ENCODE data around the gene GMPR. TPM values are rescaled to one million over a fixed set of nuclear protein-coding genes. Genes with fewer than 3 reads are reported as not detected.
A peak's percentile ranks its signal among the peaks of the same experiment; 100 is the strongest.

GMPR gene
- total and polyA plus RNA-seq, 7 donors: 2.8 to 26.5 (median 15.0) TPM

DNA sequence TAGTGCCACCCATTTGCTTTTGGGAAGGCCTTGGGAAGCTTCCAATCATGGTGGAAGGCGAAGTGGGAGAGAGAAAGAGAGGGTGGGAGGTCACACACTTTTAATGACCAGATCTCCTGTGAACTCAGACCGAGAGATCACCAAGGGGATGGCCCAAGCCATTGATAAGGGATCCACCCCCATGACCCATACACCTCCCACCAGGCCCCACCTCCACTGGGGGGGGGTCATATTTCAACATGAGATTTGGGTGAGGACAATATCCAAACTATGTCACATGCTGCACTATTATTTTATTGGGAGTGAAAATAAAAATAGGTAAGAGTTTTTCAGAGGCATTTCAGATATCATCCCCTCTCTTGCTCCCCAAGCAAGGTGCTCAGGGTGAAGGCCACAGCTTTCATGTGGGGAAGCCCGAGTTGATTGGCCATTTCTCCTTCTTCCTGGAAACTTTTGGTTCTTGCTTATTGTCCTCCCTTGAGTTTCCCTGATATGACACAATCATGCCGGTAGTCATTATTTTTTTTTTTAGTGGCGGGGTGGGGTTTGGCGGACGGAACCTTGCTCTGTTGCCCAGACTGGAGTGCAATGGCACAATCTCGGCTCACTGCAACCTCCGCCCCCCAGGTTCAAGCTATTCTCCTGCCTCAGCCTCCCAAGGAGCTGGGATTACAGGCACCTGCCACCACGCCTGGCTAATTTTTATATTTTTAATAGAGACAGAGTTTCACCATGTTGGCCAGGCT is 15.2 kb downstream of the GMPR start:
- Histone ChIP-seq H3K4me3 (no peak overlapping the region), H3K27me3 (no peaks in the 10 kb centered on the region), H3K4me1 (peaks cover 0 to 9% (median 4%) of the 10 kb centered on the region in 4 donors), H3K9me3 (no peaks in the 10 kb centered on the region), H3K36me3 (peaks cover 0 to 50% (median 5%) of the 10 kb centered on the region in 4 donors), H3K27ac (no peak overlapping the region)
- DNase-seq: no peak
- 82 to 91% methylated on average over 10 of the region's 10 CpGs for WGBS, 2 donors
- intact Hi-C loops (cut with DNase I): no loop called here
- TF ChIP-seq POLR2A (IDR thresholded peaks at IDR 0.05) (no peak), POLR2AphosphoS5 (IDR thresholded peaks at IDR 0.05) (no peak), EP300 (IDR thresholded peaks at IDR 0.05) (no peak)
- TF ChIP-seq, protein P1, sequence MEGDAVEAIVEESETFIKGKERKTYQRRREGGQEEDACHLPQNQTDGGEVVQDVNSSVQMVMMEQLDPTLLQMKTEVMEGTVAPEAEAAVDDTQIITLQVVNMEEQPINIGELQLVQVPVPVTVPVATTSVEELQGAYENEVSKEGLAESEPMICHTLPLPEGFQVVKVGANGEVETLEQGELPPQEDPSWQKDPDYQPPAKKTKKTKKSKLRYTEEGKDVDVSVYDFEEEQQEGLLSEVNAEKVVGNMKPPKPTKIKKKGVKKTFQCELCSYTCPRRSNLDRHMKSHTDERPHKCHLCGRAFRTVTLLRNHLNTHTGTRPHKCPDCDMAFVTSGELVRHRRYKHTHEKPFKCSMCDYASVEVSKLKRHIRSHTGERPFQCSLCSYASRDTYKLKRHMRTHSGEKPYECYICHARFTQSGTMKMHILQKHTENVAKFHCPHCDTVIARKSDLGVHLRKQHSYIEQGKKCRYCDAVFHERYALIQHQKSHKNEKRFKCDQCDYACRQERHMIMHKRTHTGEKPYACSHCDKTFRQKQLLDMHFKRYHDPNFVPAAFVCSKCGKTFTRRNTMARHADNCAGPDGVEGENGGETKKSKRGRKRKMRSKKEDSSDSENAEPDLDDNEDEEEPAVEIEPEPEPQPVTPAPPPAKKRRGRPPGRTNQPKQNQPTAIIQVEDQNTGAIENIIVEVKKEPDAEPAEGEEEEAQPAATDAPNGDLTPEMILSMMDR (IDR thresholded peaks at IDR 0.05): no peak

DNA sequence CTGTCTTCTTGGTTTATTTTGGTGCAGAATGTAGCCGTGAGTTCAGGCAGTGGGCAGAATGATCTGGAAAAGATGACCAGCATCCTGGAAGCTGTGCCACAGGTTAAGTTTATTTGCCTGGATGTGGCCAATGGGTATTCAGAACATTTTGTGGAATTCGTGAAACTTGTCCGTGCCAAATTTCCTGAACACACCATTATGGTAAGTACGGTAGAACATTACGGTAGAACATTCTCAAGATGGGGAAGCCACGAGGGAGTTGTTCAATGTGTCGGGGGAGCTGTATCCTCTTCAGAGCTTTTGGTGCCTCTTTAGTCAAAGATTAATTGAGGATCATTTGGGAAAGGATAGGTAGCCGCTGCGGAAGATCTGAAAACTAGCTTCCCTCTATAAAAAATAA is 16.1 kb downstream of the GMPR start:
- TF ChIP-seq POLR2A (IDR thresholded peaks at IDR 0.05): no peak
- no peak for TF ChIP-seq EP300 (IDR thresholded peaks at IDR 0.05)
- TF ChIP-seq, protein P1 (IDR thresholded peaks at IDR 0.05): no peak
- TF ChIP-seq POLR2AphosphoS5 (IDR thresholded peaks at IDR 0.05): no peak
- Histone ChIP-seq H3K27ac (no peak overlapping the region), H3K36me3 (peaks cover 0 to 48% (median 5%) of the 10 kb centered on the region in 4 donors), H3K27me3 (no peaks in the 10 kb centered on the region), H3K9me3 (no peaks in the 10 kb centered on the region), H3K4me1 (peaks cover 0 to 12% (median 5%) of the 10 kb centered on the region in 4 donors), H3K4me3 (no peak overlapping the region)
- DNase-seq: no peak
- 95 to 96% methylated on average over 9 of the region's 9 CpGs for WGBS, 2 donors
- intact Hi-C loops (cut with DNase I): no loop called here

DNA sequence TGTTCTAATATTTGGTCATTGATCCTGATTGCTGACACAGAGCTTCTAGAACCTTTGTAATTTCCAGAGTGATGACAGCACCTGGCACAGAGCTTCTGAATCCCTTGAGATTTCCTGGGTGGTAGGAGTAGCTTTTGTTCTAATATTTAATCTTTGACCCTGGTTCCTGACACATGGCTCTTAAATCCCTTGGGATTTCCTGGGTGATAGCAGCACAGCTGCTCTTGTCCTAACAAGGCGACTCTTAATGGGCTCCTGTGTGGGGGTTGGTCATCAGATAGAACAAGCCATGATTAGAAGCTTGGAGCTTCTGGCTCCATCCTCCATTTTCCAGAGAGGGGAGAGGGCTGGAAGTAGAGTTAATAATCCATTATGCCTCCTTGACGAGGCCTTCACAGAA is 18.4 kb downstream of the GMPR start:
- DNase-seq: no peak
- Histone ChIP-seq H3K4me1 (peaks cover 0 to 12% (median 5%) of the 10 kb centered on the region in 4 donors), H3K9me3 (no peaks in the 10 kb centered on the region), H3K36me3 (peaks cover 0 to 26% (median 2%) of the 10 kb centered on the region in 4 donors), H3K27ac (no peak overlapping the region), H3K27me3 (no peaks in the 10 kb centered on the region), H3K4me3 (no peak overlapping the region)
- intact Hi-C loops (cut with DNase I): no loop called here
- WGBS, 2 donors: 89 to 90% methylated on average over 2 of the region's 2 CpGs
- TF ChIP-seq EP300 (IDR thresholded peaks at IDR 0.05): no peak
- TF ChIP-seq POLR2A (IDR thresholded peaks at IDR 0.05): no peak
- TF ChIP-seq, protein P1 (IDR thresholded peaks at IDR 0.05): no peak
- TF ChIP-seq POLR2AphosphoS5 (IDR thresholded peaks at IDR 0.05): no peak

DNA sequence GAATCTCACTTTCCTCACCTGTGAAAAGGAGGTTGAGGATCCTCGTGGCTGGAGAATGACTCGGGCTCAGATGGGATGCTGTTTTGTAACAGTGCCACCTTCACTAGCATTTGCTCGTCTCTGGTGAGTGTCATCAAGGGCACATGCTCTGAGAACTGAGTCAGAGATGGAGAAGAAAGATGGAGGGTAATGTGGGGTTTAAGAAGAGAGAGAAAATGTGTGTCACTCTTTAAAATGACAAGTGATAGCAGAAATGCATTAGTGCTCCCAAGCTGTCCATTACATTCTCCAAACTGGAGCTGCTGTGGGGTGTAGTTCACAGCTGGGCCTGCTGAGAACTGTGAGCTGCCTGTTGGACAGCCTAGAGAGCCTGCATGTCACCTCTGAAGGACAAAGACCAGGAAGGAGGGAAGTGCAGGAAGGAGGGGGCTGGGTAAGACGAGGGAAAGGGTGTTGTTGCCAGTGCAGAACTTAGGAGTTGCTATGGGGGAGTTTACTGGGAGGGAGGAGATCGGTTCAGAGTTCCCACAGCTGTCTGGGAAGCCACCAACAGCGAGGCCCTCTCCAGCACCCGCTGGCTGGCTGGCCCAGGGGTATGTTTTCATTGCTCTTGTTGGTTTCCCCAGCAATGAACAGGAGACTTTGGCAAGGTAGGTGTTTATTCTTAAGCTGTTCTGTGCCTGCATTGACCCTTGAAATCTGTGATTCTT is 19.8 kb downstream of the GMPR start:
- TF ChIP-seq POLR2AphosphoS5 (IDR thresholded peaks at IDR 0.05): no peak
- TF ChIP-seq EP300 (IDR thresholded peaks at IDR 0.05): no peak
- TF ChIP-seq, protein P1 (IDR thresholded peaks at IDR 0.05): no peak
- no peak for TF ChIP-seq POLR2A (IDR thresholded peaks at IDR 0.05)
- Histone ChIP-seq H3K4me3 (no peak overlapping the region), H3K27ac (peak overlapping the region in 3 of 4 donors; percentile 23 to 61 (median 42)), H3K27me3 (no peaks in the 10 kb centered on the region), H3K9me3 (no peaks in the 10 kb centered on the region), H3K36me3 (peaks cover 0 to 12% (median 2%) of the 10 kb centered on the region in 4 donors), H3K4me1 (peaks cover 0 to 12% (median 5%) of the 10 kb centered on the region in 4 donors)
- intact Hi-C loops (cut with DNase I): no loop called here
- no peak for DNase-seq
- WGBS, 2 donors: 63 to 77% methylated on average over 7 of the region's 7 CpGs
